B cell (primary cell): ENCODE measurements around the gene KCNJ8. TPM values are rescaled to one million over a fixed set of nuclear protein-coding genes. Genes with fewer than 3 reads are reported as not detected.

Experiments
- ATAC-seq: fragments of 200-7000 bp; cut with Tn5 transposase; one replicate; pipeline ENCODE4 v1.10.0; 2021; ENCODE audit warnings: low read depth, mild to moderate bottlenecking, moderate number of reproducible peaks, moderate library complexity
- CTCF ChIA-PET: fragments of 350-600 bp; sonication (Branson Sonifier 250); formaldehyde crosslinking; loops from one replicate; lab custom pipeline; 2021; ENCODE audit warnings: antibody characterized with exemption, inconsistent platforms; lab: Charles Lee
- POLR2A ChIA-PET: fragments of 350-600 bp; sonication (Branson Sonifier 250); formaldehyde crosslinking; loops from one replicate; lab custom pipeline; 2021; ENCODE audit warnings: antibody characterized with exemption; lab: Charles Lee
- DNase-seq: peaks from one replicate; pipeline ENCODE4 v3.0.0; 2013
- H2AFZ ChIP-seq: 2 replicates; pipeline ENCODE4 v1.6.1; 2012; ENCODE audit warnings: mild to moderate bottlenecking, low read depth, low read length; ENCODE audit not compliant: insufficient read depth, poor library complexity, severe bottlenecking
- H3K27ac ChIP-seq, 2 donors: 1 replicate in 1 of 2; 2 replicates in 1 of 2; pipeline ENCODE4 v1.5.1; 2012 to 2013; ENCODE audit warnings: low read length in 2 of 2, mild to moderate bottlenecking in 2 of 2, moderate library complexity in 1 of 2
- H3K27me3 ChIP-seq, 4 experiments: fragments of 200-600 bp in 1 of 4; sonication (generic) in 1 of 4; replicated peaks in 1 of 4; 1 replicate in 2 of 4; 2 replicates in 2 of 4; pipeline versions ENCODE4 v1.6.1 to v1.7.0; 2013 to 2016; ENCODE audit warnings: low read length in 3 of 4, mild to moderate bottlenecking in 2 of 4, mixed read lengths in 1 of 4, moderate library complexity in 1 of 4; ENCODE audit not compliant: insufficient read depth in 4 of 4, control insufficient read depth in 3 of 4; ENCODE audit errors: control extremely low read depth in 1 of 4
- H3K36me3 ChIP-seq, 2 experiments: replicated peaks in 1 of 2; 1 replicate in 1 of 2; 2 replicates in 1 of 2; pipeline versions ENCODE4 v1.6.1 to v1.7.1; 2013; ENCODE audit warnings: low read length in 1 of 2; ENCODE audit not compliant: insufficient read depth in 2 of 2, control insufficient read depth in 1 of 2; ENCODE audit errors: control extremely low read depth in 1 of 2, extremely low read depth in 1 of 2
- H3K4me1 ChIP-seq, 2 donors: fragments of 200-600 bp in 1 of 2; sonication (generic) in 1 of 2; 1 replicate in 1 of 2; 2 replicates in 1 of 2; pipeline versions ENCODE4 v1.5.1 to v1.6.1; 2013 to 2017; ENCODE audit warnings: low read length in 2 of 2; ENCODE audit not compliant: control insufficient read depth in 2 of 2, insufficient read depth in 2 of 2
- H3K4me2 ChIP-seq: replicated peaks from 2 replicates; pipeline ENCODE3; 2012; ENCODE audit warnings: mild to moderate bottlenecking, low read depth, low read length; ENCODE audit not compliant: poor library complexity, severe bottlenecking
- H3K4me3 ChIP-seq, 5 experiments: fragments of 200-600 bp in 1 of 5; sonication (generic) in 1 of 5; 1 replicate in 3 of 5; 2 replicates in 2 of 5; pipeline versions ENCODE4 v1.5.1 to v1.7.0; 2011 to 2016; ENCODE audit warnings: low read length in 4 of 5, mild to moderate bottlenecking in 4 of 5, low read depth in 2 of 5, control low read depth in 1 of 5, moderate library complexity in 1 of 5; ENCODE audit not compliant: insufficient read depth in 1 of 5; ENCODE audit errors: control extremely low read depth in 1 of 5, extremely low read depth in 1 of 5
- H3K79me2 ChIP-seq: fragments of 200-600 bp; sonication (generic); one replicate; pipeline ENCODE4 v1.6.0; 2016; ENCODE audit warnings: low read length; ENCODE audit not compliant: control insufficient read depth, insufficient read depth
- H3K9ac ChIP-seq: fragments of 200-600 bp; sonication (generic); 2 replicates; pipeline ENCODE4 v1.6.1; 2017; ENCODE audit warnings: mild to moderate bottlenecking, low read length, moderate library complexity
- H3K9me3 ChIP-seq, 3 donors: one replicate each; pipeline versions ENCODE4 v1.6.1 to v1.7.1; 2013; ENCODE audit warnings: low read length in 2 of 3; ENCODE audit not compliant: control insufficient read depth in 2 of 3, insufficient read depth in 1 of 3; ENCODE audit errors: control extremely low read depth in 1 of 3
- H4K20me1 ChIP-seq: 2 replicates; pipeline ENCODE4 v1.6.0; 2012; ENCODE audit warnings: mild to moderate bottlenecking, low read length; ENCODE audit not compliant: insufficient read depth, control insufficient read depth, poor library complexity, severe bottlenecking
- H3K27ac Mint-ChIP-seq: one replicate; pipeline ENCODE4 v1.8.0; 2021; ENCODE audit warnings: mixed read lengths
- H3K27me3 Mint-ChIP-seq: one replicate; pipeline ENCODE4 v1.8.0; 2021; ENCODE audit warnings: mixed read lengths
- H3K4me1 Mint-ChIP-seq: one replicate; pipeline ENCODE4 v1.8.0; 2021; ENCODE audit warnings: mixed read lengths
- H3K4me3 Mint-ChIP-seq: one replicate; pipeline ENCODE4 v1.8.0; 2021; ENCODE audit warnings: mixed read lengths
- H3K9me3 Mint-ChIP-seq: one replicate; pipeline ENCODE4 v1.8.0; 2022; ENCODE audit warnings: mixed read lengths; ENCODE audit not compliant: insufficient read depth
- EZH2 ChIP-seq: IDR thresholded peaks from 2 replicates; pipeline ENCODE4 v1.6.1; 2012; ENCODE audit warnings: borderline replicate concordance, low read depth, mild to moderate bottlenecking, moderate library complexity, low read length; ENCODE audit not compliant: insufficient read depth, poor library complexity, severe bottlenecking
- WGBS: methylation state at CpG from one replicate; pipeline ENCODE4 v1.1.5; 2013; ENCODE audit warnings: missing lambda C conversion rate; ENCODE audit not compliant: insufficient coverage; 5-methylcytosine and 5-hydroxymethylcytosine counted together
- intact Hi-C: fragments of 100-400 bp; cut with micrococcal nuclease; formaldehyde crosslinking; loops from one replicate; pipeline ENCODE4 v1.10.0; 2022
- polyA plus RNA-seq: library from polyadenylated mRNA; depleted of rRNA; stranded (reverse); fragments of >200 nt; gene quantifications from 2 replicates; pipeline ENCODE4 v1.2.3, GENCODE V29; 2012
- total RNA-seq, 2 donors: library from RNA; stranded (reverse); fragments of 120-200 nt in 1 of 2; gene quantifications; 1 replicate in 1 of 2; 2 replicates in 1 of 2; pipeline versions ENCODE4 v1.2.3 to v1.2.4, GENCODE V29; 2013 to 2022
- TF ChIP-seq, protein P1 (sequence below): fragments of 200-600 bp; IDR thresholded peaks from one replicate; pipeline ENCODE4 v1.8.0; 2022; ENCODE audit warnings: antibody characterized with exemption, mild to moderate bottlenecking

The KCNJ8 gene
- total and polyA plus RNA-seq, 2 donors (not counting 1 experiment from before 2014, with no cell fraction given), result not detected

DNA sequence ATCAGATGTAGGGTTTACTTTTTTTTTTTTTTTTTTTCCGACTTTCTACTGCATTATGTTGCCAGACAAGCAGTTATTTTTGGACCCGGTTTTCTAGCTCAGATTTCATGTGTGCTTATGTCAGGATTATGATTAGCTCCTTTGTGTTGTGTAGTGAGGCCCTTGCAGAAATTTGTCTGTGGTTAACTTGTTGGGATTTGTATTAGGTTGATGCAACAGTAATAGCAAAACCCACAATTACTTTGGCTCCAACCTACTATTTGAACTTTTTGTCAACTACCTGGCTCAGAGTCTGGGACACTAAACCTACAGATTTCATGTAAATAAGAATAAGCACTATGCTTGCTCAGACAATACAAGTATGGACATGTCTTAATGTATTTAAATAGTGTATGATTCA is 44.1 kb upstream of the KCNJ8 start:
- no peak overlapping the region for H3K4me3 Mint-ChIP-seq
- Histone ChIP-seq H3K36me3 (no peaks in the 10 kb centered on the region), H3K27me3 (no peaks in the 10 kb centered on the region), H3K9me3 (no peaks in the 10 kb centered on the region), H2AFZ (no peak overlapping the region), H3K4me1 (no peaks in the 10 kb centered on the region), H3K79me2 (no peaks in the 10 kb centered on the region), H3K27ac (no peak overlapping the region), H4K20me1 (no peaks in the 10 kb centered on the region), H3K4me3 (no peak overlapping the region), H3K9ac (no peak overlapping the region), H3K4me2 (no peak overlapping the region)
- ATAC-seq, result no peak
- H3K27me3 Mint-ChIP-seq, result no peaks in the 10 kb centered on the region
- ChIA-PET POLR2A (no interaction called here), CTCF (no interaction called here)
- H3K9me3 Mint-ChIP-seq, result no peaks in the 10 kb centered on the region
- no peak overlapping the region for H3K27ac Mint-ChIP-seq
- DNase-seq, result no peak
- no peaks in the 10 kb centered on the region for H3K4me1 Mint-ChIP-seq
- no peak for TF ChIP-seq EZH2
- intact Hi-C loops, result no loop called here
- WGBS, result no CpG with 5 or more reads among the region's 2 CpGs

DNA sequence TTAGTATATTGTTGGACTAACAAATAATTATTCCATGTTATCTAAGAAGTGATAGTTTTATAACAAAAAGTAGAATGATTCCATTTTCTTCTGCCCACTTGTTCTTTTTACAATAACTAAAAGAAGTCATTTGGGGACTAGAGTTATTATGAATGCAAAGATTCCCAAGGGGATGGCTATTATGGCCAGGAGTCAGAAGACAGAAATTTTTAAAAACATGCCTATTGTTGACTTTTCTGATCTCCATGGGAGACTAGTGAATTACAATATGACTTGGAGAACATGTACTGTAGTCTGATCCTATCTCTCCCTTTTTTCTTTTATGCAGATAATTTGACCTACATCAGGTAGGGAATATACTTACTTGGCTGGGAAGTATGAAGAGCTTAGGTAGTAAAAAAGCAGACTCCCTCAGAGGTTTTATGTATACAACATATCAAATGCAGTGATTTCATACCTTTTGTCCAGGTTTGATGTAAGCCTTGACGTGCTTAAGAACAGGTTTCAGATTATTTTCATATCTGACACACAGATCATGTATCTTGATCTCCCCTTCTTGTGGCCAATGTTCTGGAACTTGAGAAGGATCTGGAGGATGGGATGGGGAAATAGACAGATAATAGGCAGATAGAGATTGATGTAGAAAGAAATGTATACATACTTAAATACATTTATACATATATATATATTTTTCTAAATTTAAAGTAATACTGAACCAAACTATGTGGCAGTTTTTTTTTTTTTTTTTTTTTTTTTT is 41.0 kb upstream of the KCNJ8 start:
- ATAC-seq (no peak), DNase-seq (no peak)
- H3K79me2 ChIP-seq, result no peaks in the 10 kb centered on the region
- H3K9ac ChIP-seq, result no peak overlapping the region
- Mint-ChIP-seq H3K27ac (no peak overlapping the region), H3K27me3 (no peaks in the 10 kb centered on the region), H3K4me3 (no peak overlapping the region), H3K4me1 (no peaks in the 10 kb centered on the region), H3K9me3 (no peaks in the 10 kb centered on the region)
- H3K4me1 ChIP-seq, result no peaks in the 10 kb centered on the region
- H3K4me3 ChIP-seq, result no peak overlapping the region
- intact Hi-C loops, result no loop called here
- TF ChIP-seq, protein P1, sequence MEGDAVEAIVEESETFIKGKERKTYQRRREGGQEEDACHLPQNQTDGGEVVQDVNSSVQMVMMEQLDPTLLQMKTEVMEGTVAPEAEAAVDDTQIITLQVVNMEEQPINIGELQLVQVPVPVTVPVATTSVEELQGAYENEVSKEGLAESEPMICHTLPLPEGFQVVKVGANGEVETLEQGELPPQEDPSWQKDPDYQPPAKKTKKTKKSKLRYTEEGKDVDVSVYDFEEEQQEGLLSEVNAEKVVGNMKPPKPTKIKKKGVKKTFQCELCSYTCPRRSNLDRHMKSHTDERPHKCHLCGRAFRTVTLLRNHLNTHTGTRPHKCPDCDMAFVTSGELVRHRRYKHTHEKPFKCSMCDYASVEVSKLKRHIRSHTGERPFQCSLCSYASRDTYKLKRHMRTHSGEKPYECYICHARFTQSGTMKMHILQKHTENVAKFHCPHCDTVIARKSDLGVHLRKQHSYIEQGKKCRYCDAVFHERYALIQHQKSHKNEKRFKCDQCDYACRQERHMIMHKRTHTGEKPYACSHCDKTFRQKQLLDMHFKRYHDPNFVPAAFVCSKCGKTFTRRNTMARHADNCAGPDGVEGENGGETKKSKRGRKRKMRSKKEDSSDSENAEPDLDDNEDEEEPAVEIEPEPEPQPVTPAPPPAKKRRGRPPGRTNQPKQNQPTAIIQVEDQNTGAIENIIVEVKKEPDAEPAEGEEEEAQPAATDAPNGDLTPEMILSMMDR, result no peak
- TF ChIP-seq EZH2, result no peak
- H3K9me3 ChIP-seq, result no peaks in the 10 kb centered on the region
- WGBS, result no CpG with 5 or more reads among the region's 1 CpG
- H4K20me1 ChIP-seq, result no peaks in the 10 kb centered on the region
- no peak overlapping the region for H2AFZ ChIP-seq
- H3K27me3 ChIP-seq, result no peaks in the 10 kb centered on the region
- no peaks in the 10 kb centered on the region for H3K36me3 ChIP-seq
- ChIA-PET CTCF (no interaction called here), POLR2A (no interaction called here)
- H3K27ac ChIP-seq, result no peak overlapping the region
- H3K4me2 ChIP-seq, result no peak overlapping the region
